CD4-positive, alpha-beta T cell treated with Interleukin-2 at 100 ng/mL for 4 hours (primary cell): ENCODE data around the gene OR14I1.

Experiments
- DNase-seq: peaks from one replicate; pipeline ENCODE4 v3.0.0-alpha.2; 2020; ENCODE audit warnings: low spot score

OR14I1 gene

DNA sequence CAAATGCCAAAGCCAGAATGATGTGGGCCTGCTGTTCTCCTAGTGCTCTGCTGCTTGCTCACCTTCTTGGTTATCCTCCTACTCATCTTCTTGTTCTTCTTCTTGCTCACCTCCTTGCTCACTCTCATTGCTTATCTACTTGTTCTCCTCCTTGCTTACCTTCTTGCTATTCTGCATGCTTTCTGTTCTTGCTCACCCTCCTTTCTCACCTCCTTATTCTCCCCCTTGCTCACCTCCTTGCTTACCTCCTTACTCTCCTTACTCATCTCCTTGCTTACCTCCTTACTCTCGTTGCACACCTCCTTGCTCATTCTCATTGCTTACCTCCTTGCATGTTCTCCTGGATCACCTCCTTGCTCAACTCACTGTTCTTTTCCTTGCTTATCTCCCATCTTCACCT, at the start of gene OR14I1:
OR14I1 (minus strand) TSS at position 53 of the 400 bp plus-strand sequence.
- no peak for DNase-seq

DNA sequence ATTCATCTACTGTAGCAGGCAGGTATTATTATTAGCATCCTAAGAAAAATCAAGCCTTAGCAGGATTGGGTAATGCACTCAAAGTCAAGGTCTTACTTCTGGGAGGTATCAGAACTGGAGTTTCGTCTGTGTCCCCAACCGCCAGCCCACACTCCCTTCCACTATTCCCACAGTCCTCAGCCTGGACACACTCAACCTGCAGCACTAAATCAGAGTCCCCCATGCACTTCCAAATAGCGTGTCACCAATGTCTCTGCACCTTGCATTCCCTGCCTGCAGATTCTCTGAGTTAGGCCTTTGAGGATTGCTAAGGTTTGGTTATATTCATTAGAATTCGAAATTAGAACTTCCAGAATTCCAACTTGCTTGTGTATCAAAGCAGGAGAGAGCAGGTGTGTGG, 49.1 kb upstream of the OR14I1 start:
- no peak for DNase-seq

DNA sequence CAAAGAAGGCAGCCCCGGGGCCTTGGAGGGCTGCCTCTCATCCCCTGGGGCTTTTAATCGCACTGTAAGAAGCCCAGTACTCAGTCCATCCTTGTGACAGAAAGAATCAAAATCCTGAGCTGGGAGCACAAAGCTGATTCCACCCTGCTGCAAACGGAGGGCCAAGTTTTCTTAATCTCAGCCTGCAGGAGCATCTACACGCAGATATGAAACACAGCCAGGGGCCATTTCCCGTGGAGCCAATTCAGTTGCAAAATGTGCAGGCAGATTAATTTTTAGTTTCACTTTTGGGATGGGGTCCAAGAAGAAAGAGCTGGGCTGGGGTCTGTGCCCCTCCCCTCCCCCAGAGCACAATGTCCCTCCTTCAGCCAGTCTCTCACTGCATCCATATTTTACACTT, 48.6 kb upstream of the OR14I1 start:
- no peak for DNase-seq

DNA sequence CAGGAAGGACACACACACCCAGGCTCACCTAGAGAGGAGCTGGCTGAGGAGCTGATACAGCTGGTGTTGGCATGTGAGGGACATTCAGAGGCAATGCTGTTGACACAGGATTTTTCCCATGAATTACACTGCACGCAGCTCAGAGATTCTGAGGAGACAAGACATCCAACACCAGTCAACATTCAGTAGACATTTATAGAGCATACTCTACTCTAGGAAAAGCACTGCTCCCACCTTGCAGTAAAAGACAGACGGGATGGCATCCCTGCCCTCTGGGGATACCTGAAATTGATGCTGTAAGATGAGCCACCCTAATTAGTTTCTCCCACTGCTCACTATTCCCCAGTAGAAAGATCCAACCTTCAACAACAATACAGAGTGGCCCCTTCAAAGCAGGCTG, 47.9 kb upstream of the OR14I1 start:
- no peak for DNase-seq

DNA sequence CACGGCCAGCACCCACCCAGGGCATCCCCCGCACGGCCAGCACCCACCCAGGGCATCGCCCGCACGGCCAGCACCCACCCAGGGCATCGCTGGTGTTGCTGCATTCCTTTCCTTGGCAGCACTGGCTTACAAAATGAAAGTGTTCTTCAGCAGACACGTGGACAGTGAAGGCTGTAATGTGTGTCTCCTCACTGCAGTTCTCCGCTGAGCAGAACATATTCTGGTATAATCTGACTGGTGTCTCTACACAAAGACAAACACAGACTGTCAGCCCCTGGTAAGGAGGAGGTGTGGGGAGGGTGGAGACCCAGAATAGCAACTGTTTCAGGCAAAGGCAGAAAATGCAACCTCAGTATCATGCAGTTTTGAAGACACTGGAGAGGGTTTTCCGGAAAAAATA, 45.6 kb upstream of the OR14I1 start:
- no peak for DNase-seq

DNA sequence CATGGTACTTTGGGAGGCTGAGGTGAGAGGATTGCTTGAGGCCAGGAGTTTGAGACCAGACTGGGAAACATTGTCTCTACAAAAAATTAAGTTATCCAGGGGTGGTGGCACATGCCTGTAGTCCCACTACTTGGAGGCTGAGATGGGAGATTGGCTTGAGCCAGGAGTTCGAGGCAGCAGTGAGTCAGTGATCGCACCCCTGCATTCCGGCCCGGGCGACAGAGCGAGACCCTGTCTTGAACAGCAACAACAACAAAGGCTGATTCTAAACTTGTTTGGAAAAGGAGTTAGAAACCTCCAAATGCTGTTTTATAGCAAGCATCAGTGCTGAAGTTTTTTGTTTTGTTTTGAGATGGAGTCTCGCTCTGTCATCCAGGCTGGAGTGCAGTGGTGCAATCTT, 38.3 kb upstream of the OR14I1 start:
- no peak for DNase-seq

DNA sequence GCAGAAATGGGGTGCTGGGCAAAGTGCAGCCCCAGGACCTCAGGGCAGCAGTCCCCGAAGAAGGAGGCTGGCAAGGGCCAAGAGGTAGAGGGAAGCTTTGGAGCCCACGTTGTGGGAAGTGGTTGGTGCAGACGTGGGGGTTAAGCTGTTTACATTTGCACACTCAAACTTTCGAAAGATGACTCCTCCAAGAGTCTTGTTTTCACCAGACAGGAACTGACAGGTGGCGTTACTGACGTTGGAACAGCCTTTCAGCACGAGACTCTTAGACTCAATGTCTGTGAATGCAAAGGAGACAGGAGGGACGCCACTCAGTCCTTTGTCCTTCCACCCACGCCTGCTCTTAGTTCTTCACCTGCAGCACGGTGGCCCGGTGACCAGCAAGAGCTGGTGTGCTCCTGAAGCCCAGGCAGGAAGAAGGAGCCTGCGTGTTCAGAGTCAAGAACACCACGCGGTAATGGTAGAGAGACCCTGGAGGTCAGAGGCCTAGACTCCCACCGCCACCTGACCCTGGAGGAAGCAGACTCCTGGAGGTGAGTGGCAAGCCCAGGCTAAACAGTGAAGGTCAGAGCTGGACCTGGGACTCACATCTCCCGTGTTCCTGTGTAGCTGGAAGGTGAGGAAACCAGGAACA, 37.1 kb upstream of the OR14I1 start:
- no peak for DNase-seq

DNA sequence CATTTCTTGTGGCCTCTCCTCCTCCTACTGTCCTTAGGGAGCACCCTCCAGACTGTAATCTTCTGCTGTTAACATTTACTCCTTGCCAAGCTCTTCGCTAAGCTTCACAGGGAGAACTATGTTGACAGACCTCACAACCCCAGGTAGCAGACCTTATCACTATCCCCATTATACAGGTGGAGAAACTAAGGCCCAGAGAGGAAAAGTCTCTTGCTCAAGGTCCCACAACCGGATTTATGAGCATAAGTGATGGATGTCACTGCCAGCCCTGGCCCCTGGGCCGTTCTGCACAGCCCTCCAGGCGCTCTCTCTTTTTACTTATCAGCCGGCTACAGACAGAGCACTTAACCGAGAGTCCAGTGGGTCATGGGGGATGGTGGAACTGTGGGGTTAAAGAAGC, 34.9 kb upstream of the OR14I1 start:
- DNase-seq: no peak

DNA sequence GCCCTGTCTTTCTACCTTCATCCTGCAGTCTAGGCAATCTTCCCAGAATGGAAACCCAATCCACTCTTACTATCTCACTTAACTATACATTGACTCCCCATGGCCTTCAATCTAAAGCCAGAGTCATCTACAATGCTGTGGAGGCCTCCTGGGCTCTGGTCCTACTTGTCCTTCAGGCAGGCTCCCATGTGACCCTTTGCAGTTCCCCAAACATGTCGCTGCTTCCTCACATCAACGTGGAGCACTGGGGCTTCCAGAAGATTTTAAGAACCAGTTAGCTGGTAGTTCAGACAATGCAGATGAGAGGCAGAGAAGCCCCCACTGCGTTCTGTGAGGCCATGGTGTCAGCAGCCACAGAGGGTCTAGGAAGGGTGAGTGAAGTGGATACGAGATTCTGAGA, 34.4 kb upstream of the OR14I1 start:
- DNase-seq: no peak

DNA sequence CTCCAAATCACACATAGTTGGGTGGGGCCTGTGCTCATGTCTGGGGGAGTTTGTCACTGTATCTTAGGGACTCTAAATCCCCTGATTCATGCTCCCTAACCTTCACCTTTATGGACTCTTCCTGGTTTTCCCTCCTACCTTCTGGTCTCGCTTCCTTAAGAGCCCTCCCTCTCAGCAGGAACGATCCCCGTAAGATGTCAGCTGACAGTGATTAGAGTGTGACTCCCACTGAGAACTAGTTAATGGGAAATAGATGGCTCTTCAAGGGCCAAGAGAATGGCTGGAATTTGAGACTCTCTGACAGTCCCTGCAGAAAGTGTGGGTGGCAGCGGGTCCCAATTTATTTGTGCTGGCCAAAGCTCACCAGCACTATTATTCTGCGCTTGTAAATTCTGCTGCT, 31.0 kb upstream of the OR14I1 start:
- no peak for DNase-seq

DNA sequence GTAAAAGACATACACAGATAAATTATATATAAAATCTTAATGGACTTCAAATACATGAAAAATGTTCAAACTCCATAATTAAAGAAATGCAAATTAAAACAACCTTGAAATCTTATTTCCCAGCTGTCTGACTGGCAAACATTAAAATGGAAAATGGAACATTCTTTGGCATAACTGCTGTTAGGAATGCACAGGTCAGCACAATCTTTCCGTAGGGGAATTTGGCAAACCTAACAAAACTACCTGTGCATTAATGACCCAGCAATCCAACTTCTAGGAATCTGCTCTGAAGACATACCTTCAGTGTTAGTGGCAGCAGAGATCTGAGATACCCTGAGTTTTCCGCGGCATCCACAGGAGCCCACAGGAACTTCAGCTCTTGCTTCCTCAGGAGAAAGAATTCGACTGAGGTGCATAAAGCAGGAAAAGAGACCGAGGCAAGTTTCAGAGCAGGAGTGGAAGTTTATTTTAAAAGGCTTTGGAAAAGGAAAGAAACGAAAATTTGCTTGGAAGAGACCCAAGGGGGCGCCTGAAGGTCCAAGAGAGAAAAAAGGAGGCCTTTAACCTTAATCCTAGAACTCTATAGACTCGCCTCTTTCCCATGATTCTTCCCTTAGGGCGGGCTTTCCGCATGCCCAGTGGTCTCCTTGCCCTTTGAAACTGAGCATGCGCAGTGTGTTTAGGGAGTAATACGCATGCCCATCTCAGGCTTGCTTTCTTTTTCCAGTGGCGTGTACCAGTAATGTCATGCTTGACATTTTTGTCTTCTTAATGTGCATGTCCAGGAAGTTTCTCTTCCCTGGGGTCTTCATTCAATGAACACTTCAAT, 28.2 kb upstream of the OR14I1 start:
- DNase-seq: no peak

DNA sequence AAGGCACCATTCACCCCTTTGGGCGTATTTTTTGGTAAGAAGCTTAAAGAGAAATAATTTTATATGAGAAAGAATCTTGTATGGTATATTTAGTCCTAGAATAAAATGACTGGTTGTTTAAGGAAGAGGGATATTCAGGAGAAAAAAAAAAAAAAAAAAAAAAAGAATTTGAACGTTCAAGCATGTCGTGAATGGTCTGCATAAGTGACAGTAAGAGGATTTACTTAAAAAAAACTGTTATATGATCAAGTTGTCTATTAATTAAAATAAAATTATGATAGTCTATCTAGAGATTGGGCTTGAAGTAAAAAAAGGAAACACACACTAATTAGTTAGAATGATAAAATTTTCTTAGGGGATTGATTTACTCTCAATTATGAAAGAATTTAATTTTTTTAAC, 11.7 kb upstream of the OR14I1 start:
- DNase-seq: no peak

DNA sequence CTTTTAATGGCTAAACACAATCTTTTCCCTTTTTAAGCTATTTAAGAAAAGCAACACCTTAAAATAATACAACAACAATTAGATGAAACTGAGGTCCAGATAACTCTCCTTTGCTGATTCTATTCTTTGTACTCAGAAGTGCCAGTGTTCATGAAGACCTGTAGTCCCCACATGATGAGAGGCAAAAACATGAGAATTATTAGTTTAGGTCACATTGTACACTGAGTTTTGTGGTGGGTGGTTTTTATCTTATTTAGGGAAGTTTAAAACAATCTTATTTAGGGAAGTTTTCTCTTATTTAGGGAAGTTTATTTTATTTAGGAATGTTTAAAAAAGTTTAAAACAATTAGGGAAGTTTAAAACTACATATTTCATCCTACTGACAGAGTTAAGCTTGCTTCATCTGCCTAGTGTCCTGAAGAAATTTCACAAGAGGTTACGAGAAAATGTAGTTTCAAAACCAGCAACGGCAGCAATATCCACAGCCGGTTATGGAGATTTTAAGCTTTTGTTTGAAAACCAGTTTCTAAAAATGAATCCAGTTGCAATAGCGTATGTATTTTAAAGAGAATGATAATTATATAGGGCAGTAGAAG, 7.8 kb upstream of the OR14I1 start:
- no peak for DNase-seq

DNA sequence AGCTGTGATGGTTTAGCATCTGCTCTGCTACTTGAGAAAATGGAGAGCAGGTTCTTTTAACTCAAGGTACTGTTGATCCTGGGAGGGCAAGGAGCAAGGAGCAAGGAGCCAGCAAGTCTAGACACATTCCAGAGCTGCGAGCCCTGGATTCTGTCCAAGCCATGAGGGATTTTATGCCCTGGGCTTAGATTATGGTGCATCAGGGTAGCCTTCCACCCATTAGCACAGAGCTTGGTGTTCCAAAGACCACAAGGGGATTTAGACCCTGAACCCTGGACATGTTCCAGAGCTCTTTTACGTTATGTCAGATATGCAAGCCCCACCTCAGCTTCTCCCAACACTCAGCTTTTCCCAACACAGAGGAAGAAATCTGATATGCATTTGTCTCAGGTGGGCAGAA, 2.0 kb upstream of the OR14I1 start:
- no peak for DNase-seq

DNA sequence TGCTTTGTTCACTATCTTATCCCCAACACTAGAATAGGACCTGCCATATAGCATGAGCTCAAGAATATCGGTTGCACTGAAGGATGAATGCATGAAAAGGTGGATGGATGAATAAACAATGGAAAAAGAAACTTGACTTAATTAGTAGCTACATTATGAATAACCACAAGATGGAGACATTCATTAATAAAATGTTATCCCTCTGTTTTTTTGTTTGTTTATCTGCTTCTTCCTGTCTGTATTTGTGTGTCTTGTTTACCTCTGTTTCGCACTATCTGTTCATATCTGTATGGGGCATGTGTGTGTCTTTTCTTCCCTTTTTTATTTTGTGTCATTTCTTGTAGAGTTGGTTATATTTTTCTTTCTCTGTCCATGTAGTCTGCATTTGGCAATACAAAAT, 1.1 kb upstream of the OR14I1 start:
- DNase-seq: no peak

DNA sequence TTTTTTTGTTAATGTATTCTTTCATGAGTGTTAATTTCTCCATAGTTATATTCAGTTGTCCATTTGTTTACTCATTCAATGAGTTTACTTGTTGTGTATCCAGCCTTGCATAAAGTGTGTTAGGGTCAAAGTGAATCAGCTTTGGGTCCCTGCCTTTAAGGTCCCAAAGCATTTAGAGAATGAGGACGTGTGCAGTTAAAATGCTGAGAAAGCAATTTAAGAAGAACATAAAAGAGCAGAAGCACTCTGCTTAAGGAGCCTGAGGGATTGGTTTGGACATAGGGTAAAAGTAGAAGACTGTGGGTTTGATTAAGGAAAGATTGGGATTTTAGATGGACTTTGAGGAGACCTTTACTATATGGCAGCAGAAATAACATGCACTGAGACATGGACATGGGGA, 3.5 kb downstream of the OR14I1 start:
- DNase-seq: no peak

DNA sequence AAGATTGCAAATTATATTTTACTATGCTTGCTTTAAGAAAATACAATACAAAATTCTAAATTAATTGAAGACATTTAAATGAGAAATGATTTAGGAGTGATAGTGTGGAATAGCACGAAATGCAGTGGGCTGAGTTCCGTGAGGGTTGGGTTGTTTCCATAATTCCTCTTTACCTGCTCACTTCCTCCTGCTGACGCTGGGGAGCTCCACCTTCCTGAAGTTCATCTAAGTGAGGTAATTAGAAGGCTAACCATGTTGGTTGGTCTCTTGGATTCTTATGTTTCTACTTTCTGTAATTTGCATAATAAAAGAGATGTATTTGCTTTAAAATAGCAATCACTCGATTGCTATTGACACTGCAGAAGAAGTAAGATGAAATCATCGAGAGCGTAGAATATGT, 4.7 kb downstream of the OR14I1 start:
- DNase-seq: no peak

DNA sequence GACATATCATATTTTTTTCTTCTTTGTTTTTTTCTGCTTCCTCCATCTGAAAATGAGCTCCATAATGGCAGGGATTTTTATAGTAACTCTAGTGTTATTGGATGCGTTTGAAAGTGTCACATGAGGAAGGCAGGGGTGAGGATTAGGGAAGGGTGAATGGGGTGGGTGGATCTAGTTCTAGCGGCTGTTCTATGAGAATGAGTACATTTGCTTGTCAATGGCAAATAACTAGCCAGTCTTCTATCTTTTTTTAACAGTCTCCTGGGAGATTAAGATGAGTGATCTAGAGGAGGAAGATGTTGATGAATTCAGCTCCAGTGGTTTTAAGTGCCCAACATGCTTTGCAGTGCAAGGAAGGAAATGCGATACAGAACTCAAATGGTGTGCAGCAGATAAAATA, 5.8 kb downstream of the OR14I1 start:
- DNase-seq: no peak

DNA sequence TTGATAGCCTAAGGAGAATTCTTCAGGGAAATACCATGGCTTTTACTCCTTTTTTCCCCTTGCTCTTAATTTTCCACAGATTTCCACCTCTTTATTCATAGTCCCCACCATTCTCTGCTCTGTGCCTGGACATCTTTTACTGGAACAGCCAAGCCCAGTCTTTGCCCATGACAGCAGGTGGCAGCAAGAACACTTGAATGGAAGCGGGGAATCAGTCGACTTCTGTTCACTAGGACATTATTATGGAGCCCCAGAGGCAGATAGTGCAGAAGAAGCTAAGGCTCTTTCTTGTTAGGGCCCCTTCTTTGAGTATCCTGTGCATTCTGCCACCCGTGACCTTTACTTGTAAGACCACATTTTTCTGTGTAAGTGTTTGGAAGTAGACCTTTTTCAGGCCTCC, 6.3 kb downstream of the OR14I1 start:
- DNase-seq: no peak

DNA sequence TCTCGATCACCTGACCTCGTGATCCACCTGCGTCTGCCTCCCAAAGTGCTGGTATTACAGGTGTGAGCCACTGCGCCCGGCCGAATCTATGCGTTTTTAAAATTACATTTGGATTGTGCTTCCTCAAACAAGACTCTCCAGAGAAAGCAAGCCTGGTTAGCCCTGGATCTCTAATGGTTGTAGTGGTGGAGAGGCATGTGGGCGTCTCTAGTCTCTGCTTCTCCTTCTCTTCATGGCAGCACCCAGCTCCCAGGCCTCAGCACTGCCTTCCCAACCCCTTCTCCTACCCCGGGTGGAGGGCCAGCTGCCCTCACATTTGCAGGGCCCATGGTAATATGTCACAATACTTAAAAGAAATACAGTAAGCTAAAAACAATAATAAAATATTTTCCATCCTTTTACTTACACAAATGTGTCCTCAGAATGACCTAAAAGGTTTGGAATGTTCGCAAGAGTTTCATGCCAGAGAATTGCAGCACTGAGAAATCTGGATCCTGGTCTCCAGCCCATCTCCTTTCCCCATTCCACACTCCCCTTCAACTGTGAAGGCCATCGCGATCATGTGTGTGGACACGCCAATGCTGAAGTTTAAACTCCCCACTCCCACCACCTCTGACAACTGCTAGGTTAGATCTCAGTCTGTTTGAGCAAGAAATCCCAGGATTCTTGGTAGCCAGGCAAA, 7.0 kb downstream of the OR14I1 start:
- DNase-seq: no peak

DNA sequence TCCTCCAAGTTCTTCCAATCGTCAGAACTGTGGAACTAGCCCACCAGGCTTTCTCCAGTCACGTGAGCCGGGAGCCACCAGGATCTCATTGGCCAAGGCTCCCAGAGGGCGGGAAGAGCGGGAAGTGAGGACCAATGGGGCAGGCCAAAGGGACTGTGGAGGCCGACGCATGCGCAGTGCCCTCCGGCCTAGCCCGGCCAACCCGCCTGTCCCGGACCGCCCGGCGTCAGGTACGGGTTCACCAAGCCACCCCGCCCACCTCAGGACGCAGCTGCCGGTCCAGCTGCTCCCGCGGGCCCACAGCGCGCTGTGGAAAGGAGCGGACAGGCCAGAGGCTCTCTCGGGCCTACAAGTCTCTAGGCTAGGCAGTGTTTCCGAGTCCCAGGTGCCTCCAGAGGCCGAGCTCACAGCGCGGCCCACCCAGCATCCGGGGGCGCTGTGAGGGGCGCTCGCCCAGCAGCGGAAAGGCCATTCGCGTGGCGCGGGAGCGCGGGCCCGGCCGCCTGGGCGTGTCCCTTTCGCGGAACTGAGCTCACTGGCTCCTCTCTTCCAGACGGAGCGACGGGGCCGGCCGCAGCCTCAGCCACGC, 10.9 kb downstream of the OR14I1 start:
- DNase-seq: no peak

DNA sequence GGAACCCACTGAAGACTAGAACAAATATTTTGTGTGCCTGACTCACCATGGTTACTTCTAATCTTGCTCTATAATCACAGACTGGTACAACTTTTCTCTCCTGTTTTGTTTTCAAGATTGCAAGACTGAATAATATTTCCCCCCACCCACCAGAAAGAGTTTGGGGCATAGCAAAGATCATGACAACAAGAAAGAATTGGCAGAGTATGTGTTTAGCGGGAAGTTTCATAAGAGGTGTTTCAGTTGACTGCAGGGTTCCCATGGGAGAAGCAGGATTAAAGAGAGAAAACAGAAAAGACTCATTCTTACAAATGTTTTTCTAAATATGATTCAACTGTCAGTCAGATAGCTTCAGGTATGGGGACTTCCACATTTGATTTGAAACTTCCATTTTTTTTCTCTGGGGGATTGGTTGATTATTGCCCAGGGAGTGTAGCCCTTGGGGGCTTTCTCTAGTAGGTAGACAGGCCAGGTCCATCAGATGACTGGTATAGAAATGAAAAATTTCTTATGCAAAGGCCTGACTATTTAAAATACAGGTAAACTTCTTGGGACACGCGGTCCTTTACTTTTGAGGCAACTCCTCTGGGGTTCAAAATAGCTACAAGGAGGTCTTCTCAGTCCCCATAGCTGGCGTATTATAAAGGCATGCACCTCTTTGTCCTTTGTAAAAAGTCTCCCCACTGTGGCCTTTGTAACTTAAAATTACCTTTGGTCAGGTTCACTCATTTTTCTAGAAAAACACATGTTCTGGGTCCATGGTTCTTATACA, 13.9 kb downstream of the OR14I1 start:
- DNase-seq: no peak
